HG03097 (cell line): ENCODE data around the gene STAT6.
"Not testable (repeated sequence)": the region's sequence is repeated elsewhere in the genome, so short reads cannot be mapped to it uniquely, and the experiment has no call there.

Experiments used
- ATAC-seq: cut with Tn5 transposase; IDR thresholded peaks from one replicate; pipeline ENCODE4 v1.9.1; 2021; ENCODE audit not compliant: unreplicated experiment, low FRiP score

STAT6 gene

DNA sequence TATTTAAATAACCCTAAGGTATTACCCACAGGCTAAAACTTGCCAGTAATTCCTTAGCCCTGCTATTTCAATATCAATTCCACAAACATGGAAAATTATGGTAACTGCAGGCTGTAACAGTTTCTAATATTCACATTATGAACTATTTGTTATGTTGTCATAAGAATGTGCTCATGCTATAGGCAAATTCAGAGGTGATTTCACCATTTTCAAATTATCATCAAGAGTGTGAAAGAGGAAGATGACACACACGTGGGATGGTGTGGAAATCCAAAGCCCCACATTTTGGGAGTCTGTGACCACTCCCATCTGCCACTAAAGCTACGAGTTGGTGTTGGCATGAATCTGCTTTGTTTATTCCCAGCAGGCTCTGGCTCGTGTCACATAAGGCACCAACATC is 55.3 kb downstream of the STAT6 start:
- no peak for ATAC-seq

DNA sequence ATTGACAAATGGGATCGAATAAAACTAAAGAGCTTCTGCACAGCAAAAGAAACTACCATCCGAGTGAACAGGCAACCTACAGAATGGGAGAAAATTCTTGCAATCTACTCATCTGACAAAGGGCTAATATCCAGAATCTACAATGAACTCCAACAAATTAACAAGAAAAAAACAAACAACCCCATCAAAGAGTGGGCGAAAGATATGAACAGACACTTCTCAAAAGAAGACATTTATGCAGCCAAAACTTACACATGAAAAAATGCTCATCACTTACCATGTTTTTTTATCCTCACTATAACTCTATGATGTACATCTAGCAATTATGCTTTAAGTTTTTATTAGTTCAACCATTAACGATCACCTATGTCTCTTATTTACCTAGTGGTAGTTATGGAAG is 57.3 kb downstream of the STAT6 start:
- ATAC-seq, result not testable (repeated sequence)

- ATAC-seq, result not testable (repeated sequence)
Measured at GRCh38 chr12:57053146-57053545, 58.0 kb downstream of the STAT6 start.

GRCh38 chr12:57051011-57051410 is 60.2 kb downstream of the STAT6 start:
- no peak for ATAC-seq

GRCh38 chr12:57049890-57050289 is 61.3 kb downstream of the STAT6 start, which contains the start of gene MYO1A:
Gene MYO1A (minus strand): TSS chr12:57050129. CDS start chr12:57048323, 1,806 bp downstream.
- no peak for ATAC-seq

- no peak for ATAC-seq
Measured at GRCh38 chr12:57049119-57049446, 62.1 kb downstream of the STAT6 start.

DNA sequence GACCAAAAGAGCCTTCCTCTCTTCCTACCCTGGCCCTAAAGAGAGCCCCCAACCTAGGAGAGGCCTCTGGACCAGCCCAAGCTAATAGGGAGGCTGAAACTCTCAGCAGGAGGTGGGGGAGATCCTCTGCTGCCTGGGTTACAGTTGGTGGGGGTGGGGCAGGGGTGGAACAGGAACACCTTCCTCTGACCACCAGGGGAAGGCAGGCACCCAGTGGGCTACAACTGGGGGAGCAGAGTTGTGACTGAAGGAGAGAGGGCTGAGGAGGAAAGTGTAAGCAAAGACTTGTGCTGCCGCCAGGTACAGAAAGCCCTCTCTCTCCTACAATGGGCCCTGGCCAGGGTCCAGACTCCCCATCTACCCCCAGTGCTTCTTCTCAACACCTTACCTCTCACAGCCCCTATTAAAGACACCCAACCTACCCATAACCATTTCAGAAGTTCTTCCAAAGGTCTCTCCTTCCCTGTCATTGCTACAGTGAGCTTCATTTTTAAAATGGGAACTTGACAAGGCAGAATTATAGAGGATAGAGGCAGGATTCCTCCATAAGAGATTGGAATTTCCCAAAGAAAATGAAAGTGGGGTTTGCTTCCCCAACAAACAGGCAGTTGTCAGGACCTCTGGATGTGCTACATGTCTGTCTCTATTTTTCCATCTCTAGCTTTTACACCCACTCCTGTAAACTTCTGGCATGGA is 62.6 kb downstream of the STAT6 start:
- ATAC-seq, result no peak

DNA sequence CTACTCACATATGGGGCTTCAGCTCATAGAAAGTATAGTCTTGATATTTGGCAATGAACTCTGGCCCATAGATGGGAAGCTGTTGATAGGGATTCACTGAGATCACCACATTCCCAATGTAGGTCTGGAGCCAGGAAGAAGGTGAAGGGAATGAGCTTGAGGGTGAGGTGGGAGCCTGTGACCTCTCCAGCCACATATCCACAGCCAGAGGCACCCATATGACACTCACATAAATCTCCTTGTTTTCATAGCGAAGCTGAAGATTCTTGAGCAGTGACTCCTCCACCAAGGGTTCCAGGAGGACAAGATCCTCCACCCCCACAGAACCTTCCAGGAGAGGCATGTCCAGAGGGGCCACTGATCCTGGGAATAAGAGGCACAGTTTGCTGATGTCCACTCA is 63.2 kb downstream of the STAT6 start:
- no peak for ATAC-seq

- ATAC-seq, result no peak
Measured at GRCh38 chr12:57046947-57047890, 63.9 kb downstream of the STAT6 start.

DNA sequence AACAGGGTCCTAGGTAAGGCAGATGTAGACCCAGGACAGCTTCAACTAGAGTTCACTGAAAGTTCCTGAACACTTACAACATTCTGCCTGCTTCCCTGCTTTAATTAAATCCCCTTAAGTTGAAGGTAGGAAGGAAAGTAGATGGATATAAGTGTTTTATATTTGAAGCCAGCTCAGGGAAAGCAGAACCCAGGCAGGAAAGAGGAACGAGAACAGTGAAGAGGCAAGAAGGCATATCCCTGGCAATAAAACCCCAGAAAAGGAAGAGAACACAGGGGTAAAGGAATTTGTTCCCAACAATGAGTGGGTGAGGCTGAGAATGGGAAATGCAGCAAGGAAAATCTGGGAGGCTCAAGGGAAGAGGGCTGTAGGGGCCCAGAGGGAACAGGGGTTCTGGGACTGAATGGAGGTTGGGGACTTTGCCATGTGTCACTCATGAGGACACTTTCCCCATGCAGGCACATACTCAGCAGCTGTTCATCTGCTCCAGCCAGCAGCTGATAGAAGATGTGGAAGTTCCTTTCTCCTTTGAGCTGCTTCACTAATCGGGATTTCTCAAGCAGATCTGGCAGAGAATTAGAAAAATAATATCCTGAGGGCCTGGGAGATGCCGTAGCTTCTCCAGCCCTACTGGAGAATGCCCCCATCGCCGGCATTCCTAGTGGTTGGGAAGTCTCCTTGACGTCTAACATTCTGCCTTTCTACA is 64.9 kb downstream of the STAT6 start:
- no peak for ATAC-seq
